Colon (tissue), 2 donors: ENCODE measurements around the gene TSPAN2.

Experiments
- FAIRE-seq: peaks from 2 replicates; lab custom pipeline; 2012; peaks lifted over from hg19 to GRCh38; lab: Jason Lieb, UNC
- donor health status: control.
- donor health status: control.

The TSPAN2 gene

DNA sequence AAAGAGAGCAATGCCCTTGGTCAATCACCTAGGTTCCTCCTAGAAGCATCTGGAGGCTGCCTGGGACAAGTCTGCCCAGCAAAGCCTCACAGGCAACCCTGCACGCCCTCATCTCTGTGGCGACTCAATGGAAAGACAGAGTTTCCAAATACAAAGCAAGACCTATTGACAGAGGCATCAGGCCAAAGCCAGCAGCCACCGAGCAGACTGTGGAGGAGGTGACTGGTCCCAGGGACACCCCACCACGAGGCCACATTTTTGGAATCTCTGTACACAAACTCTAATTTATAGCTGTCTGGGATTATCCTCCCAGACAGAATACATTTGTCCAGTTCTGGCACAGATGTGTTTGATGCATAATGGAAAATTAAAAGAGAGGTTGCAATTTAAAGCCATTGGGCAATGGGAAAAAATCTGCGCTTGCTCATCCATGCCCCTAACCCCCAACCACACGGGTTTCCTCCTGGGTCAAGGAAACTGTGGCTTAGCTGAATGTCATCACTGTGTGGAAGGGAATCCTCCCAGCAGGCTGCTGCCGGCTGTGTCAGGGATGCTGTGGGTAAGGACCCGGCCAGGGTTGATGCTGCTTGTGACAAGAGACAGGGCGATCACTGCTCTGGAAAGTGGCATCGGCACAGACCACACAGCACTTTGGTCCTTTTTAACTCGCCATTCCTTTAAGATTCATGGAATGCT is 14.3 kb downstream of the TSPAN2 start:
- no peak for FAIRE-seq

DNA sequence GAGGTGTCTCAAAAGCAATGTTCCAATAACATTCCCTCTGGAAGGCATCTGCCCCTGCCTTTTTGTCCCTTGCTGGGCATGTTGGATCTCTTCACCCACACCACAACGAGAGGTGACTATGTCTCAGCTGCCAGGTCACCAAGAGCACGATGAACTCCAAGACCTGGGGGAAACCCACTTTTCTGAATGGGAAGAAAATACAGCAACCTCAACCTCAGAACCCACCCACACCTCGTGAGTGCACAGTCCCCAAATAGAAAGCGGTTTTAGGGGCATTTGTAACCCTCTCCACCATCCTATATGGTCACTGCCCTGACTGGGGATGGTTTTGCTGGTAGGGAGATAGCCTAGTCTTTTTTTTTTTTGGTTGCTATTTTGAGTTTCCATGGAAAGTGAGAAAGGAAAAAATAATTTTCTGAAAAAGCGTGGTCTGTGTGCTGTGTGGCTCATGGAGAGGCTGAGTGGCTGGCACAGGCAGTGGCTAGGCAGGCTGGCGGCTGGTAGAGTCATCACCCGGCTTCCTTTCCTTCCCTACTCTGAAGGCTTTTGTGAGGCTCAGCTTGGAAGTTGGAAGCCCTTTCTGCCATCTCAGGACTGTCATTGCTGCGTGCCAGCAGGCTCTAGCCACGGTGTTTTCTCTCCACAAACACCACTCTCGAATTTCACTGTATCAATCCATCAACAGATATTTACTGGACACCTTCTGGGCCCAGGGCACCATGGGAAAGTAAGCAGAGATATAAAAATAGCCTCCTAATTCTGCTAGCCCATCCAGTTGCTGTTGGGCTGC is 15.8 kb downstream of the TSPAN2 start:
- no peak for FAIRE-seq

DNA sequence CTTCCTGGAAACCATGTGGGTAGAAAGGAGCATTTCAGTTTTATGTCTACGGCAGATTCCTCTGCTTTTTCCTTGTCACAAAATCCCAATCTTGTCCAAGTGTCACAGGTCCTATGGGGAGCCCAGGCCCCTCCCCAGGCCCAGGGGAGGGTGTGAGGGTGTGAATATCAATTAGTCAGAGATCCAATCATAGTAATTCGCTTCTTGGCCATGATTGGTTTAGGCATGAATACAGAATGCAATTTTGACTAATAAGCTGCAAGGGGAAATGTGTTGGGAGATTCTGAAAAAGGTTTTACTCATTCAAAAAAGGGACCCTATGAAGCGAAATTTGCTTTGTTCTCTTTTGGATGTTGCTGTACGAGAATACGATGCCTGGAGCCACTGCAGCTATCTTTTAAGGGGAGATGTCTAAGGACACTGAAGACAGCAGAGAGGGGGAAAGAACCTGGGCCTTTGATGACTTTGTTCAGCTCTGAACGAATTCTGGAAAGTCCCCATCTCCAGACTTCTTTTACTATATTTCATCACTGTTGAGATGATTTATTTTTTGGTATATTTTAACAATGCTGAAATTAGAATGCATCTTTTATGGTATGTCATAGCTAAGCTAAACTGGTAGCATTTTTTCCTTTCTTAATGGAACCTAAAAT is 18.2 kb downstream of the TSPAN2 start:
- FAIRE-seq = no peak

DNA sequence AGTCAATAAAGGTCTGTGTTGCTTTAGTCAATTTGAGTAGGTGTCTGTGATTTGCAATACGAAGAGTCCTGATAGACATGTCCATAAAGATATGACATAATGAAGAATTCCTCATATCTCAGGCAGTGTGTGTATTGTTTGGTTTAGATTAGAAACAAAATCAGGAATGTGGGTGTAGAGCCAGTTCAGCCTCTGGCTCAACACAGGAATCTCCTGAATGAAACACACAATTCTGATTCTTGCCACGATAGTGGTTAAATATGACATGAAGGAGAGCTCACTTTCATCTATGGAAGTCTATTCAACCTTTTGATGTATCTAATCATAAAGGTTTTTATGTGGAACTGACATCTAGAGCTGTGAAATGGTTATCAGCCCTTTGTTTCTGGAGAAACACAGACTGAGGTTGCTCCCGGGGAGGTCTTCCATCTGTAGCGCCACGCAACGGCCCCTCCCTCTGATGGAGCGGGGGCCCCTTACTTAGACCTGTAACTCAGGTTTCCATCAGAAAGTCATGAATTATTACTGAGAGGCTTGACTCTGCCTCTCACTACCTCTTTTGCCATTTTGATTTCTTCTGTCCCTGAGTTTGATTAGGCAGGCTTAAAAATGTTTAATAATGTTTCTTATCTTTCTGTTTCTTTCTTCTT is 19.5 kb downstream of the TSPAN2 start:
- no peak for FAIRE-seq

DNA sequence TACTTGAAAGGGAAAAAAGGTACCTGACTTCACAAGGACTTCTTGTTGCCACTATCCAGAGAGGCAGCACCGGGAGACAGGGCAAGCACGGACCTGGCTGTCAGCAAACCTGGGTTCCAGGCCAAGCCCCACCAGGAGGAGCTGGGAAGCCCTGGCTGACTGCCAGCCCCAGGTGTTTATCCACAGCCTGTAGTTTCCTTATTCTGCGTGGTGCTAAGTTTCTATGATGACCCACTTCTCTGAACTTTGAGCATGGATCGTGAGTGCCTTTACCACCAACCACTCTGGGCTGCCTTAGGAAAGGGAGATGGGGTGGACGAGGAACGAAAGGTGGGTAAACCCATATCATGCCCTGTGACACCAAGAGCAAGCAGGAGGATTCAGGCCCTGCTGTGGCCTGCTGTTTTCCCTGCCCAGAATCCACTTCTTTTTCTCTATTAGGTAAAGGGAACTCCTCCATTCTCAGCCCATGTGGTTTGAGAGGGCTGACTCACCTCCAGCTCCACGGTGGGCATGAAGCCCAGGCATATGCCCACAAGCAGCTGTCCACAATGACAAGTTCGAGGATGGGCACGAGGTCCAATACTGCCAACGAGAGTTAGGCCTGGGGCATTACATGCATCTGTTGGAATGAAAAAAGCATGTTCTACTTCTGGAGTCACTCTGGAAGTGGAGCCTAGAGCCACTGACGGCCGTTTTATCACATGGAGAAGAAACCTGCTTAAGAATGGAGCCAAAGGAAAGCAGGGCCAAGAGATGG is 20.3 kb downstream of the TSPAN2 start:
- no peak for FAIRE-seq

DNA sequence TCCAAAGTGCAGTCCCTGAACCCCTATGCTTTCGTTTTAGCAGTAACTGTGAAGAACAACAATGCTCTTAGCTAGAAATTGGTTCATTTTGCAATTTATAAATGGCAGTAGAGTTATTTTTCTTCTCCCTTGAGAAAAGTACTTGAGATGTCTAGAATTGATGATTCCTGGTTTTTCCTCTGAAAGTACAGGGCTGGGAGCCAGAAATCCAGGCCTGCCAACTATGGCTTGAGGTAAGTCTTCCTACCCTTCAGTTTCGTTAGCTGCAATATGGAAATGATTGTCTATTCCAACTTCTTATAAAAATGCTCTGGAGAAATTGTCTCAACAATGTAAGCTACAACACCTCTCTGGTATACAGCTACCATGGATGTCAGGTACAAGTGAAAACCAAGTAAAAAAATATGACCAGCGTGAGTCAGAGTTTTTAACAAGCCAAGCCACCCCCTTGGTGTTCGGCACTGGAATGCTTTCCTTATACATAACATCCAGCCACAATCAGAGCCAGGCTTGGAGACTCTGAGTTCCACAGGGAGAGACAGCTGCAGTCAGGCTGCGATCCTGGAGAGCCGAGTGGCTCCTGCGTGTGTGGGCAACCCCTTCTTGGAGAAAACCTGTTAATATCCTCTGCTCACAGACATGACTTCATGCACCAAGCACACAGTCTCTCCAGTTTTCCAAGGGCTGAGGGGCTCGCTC is 22.0 kb downstream of the TSPAN2 start:
- no peak for FAIRE-seq

DNA sequence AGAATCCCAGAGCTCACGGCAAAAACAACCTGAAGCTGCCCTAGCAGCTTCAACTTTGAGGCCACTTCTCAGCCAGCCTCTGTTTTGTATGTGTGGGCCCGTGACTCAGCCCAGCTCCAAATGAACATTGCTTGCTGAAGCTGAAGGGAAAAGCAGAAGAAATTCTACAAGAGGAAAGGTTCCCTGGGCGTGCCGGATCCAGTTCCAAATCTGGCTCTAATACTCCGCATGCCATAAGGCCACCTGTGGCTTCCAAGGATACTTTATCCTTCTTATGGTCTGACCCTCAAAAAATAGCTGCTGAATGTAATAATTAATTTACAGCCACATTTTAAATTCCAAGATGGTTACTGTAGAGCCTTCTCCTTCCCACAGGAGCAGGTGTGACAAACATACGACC is 24.3 kb downstream of the TSPAN2 start:
- FAIRE-seq = no peak

DNA sequence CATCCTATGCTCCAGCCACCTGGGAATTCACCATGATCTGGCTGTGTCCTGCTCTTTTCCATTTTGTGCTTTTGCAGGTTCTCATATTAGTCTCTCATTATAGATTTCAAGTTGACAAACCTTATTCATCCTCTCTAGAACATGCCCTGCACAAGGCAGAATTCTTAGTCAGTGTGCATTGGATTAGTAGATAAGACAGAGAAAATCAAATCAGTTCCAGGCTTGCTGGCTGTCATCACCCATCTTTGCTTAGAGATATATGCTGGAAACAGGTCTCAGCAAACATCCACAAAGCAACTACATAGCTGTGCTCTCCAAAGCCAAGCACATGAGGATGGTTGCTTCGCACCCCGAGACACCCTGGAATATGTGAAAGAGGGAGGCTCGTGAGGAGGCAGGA is 24.8 kb downstream of the TSPAN2 start:
- no peak for FAIRE-seq

DNA sequence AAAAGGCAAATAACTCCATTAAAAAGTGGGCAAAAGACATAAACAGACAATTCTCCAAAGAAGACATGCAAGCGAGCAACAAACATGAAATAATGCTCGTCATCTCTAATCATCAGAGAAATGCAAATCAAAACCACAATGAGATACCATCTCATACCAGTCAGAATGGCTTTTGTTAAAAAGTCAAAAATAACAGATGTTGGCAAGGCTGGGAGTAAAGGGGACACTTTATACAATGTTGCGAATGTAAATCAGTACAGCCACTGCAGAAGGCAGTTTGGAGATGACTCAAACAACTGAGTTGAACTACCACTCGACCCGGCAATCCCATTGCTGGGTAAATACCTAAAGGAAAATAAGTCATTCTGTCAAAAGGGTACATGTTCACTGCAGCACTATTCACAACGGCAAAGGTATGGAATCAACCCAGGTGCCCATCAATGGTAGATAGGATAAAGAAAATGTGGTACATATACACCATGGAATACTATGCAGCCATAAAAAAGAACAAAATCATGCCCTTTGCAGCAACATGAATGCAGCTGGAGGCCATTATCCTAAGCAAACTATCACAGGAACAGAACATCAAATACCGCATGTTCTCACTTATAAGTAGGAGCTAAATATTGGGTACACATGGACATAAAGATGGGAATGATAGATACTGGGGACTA is 25.9 kb downstream of the TSPAN2 start:
- FAIRE-seq = no peak

DNA sequence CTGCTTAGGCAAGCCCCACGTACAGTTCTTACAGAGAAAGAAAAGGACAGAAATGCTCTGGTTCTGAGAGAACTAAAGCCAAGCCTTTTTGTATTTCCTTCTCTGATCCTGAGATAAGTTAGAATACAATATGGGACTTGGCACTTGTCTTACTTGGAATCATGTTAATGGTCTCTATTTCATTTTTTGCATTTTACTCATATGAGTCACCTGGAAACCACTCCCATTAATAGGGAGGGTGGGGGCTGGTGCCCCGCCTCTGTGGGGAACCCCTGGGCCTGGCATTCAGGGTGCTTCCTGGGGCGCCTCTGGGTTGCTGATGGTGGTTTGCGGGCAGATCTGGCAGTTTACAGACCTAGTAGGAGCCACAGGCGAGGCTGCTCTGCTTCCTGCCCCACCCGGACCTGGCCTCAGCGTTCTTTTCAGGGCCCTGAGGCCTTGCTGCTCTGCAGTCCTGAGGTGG is 26.7 kb downstream of the TSPAN2 start:
- FAIRE-seq = no peak

DNA sequence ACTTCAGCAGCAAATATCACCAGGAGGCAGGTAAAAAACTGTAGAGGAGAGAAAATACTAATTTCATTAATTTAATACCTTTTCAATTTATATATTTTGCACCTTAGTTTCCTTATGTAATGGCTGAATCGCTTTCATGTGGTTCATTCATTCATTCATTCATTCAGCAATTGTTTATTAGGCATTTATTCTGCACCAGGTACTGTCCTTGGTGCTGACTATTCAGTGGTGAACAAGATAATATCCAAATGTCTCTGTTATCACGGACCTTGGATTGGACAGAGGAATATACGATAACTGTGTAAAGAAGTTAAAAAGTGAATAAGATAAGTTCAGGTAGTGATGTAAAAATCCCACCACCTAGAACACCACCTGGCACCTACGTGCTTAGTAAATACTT is 28.8 kb downstream of the TSPAN2 start:
- no peak for FAIRE-seq

DNA sequence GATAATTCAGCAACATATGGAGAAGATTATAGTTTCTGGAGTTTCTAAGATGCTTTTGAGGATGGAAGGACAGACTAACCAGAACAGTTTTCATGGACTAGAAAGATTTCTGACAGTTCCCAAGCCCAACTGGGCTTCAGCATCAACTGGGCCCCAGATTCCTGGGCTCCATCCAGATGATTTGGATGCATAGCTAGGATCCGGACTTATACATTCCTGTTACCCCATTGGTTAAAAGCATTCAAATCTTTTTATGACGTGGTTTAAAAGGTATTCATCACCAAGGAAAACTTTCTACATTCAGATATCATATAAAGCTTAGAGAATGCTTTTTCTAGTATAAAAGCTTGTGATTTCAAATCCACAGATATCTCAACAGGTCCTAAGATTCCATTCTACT is 30.0 kb downstream of the TSPAN2 start:
- FAIRE-seq = no peak

DNA sequence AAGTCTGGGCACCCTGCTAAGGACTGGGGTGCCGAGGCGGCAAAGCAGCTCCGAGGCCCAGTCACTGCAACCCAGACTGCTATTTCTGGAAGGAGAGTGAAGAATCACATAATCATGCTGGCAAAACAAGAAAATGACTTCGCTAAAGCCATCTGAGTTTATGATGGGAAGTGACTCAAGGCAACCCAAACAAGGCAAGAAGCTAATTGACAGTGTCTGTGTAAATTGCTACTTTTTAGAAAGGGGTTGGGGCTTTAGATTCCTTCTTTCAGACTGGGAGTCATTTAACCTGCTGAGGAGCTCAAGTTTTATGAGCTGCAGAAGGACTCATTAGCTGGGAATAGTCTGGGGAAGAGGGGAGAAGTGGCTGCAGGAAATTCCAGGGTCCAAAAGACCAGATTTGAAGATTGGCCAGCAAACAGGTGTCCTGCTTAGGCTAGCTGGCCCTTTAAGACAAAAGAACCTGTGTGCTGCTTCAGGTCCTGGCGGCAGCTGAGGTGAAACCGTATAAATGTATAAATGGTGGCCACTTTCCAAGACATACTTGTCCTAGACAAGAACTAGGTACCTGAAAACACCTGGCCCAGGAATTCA is 31.5 kb downstream of the TSPAN2 start:
- FAIRE-seq = no peak

DNA sequence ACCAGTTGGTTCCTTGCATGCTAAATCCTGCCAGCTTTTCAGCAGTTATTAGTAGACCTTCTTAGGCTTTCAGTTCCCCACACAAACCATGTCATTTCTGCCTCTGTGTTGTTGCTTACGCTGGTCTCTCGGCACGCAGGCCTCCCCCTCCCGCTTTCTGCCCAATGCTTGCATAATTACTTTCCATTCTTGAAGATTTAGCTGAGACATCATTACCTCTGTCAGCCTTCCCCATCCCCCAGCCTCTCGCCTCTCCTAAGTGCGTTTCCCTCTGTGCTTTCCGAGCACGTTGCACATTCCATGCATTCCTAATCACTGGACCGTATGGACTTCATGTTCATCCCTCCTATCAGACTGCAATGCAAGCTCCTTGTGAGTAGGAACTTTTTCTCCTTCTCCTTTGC is 32.9 kb downstream of the TSPAN2 start:
- FAIRE-seq = no peak

DNA sequence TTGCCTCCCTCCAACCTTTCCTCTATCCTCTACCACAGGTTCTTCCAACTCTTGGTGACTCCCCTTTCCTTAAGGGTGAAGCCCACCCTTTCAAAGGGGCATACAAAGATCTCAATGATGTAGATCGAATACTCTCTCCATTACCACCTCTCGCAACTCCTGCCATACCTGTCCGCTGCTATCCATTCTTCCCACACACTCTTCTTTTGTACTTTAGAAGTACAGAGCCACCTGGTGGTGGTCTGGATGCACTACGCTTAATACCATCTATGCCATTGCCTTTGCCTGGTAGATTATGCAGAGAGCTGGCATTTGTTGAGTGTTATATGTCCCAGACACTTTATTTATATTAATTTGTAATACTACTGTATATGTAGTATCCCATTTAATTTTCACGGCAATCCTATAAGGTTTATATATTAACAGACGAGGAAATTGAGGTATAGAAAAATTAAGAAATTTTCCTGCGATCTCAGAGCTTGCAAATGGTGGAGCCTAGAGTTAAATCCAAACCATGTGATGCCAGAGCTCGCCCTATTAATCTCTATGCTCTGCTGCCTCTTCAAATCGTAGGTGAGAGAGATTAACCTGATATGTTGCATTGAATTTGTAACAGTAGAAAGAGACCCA is 36.7 kb downstream of the TSPAN2 start:
- no peak for FAIRE-seq

DNA sequence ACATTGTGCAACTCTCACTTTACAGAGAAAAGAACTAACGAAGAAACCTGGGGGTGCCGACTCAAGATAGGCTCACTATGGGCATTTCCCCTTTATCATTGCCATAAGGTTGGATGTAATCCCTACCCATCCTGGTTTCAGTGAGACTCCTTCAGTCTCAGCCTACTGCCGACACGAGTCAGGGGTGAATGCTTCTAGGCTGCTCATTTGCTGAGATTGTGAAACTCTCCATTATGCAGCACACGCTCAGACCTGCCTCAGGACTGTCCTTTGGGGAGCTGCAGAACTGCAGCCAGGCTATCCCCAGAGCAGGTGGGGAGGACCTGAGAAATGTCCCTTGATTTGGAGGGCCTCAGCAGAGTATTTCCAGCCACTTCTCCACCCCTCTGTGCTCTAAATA is 37.5 kb downstream of the TSPAN2 start:
- no peak for FAIRE-seq

DNA sequence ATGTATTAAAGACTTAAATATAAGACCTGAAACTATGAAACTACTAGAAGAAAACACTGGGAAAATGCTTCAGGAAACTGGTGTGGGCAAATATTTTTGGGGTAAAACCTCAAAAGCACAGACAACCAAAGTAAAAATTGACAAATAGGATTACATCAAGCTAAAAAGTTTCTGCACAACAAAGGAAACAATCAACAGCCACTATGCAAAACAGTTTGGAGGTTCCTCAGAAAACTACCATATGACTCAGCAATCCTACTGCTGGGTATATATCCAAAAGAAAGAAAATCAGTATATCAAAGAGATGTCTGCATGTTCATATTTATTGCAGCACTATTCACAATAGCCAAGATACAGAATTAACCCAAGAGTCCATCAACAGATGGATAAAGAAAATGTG is 42.6 kb downstream of the TSPAN2 start:
- no peak for FAIRE-seq

DNA sequence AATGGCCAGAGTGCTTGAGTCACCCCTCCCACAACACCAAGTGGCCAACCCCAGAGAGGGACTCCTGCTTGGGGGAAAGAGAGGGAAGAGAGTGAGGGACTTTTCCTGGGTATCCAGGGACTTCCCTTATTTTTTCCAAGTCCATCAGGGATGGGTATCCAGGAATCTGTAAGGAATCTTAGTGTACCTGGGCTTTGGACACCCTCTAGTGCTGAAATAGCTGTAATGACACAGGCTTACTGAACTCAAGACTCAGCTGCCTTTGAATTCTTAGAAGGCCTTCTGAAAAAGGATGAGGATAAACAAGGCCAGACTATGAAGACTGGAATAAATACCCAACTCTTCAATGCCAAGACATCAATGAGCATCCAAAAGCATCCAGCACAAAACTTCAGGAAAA is 47.6 kb downstream of the TSPAN2 start:
- FAIRE-seq = no peak

DNA sequence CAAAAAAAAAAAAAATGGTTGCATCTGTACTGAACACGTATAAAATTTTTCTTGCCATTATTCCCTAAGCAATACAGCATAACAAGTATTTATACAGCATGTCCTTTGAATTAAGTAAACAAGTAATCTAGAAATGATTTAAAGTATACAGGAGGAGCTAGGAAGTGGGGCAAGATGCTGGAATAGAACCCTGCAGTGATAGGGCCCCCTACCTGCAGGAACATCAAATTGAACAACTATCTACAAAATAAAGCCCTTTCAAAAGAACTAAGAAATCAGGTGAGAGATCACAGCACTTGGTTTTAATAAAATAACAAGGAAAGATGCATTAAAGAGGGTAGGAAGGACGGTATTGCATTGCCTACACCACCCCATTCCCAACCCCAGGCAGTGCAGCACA is 48.8 kb downstream of the TSPAN2 start:
- FAIRE-seq = no peak
